HG02798 (cell line): Measurements from ENCODE around the gene GRIK1.

Experiments
- ATAC-seq: cut with Tn5 transposase; IDR thresholded peaks from one replicate; pipeline ENCODE4 v1.9.1; 2021; ENCODE audit warnings: mild to moderate bottlenecking; ENCODE audit not compliant: unreplicated experiment, poor library complexity

GRIK1 gene

DNA sequence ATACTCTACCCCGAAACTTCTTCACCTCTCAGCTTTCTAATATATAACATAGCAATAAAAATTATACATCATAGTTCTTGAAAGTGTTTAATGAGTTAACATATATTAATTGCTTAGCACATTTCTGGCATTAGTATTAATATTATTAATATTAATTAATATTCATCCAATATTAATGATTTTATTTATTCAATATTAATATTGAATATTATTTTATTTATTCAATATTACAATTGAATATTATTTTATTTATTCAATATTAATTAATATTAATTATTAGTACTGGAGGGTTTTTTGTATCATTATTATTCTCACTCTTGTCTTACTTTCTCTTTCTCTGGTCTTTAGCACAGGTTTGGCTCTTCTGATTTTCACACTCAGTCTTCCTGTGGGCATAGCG lies 105.2 kb downstream of the GRIK1 start:
- ATAC-seq, result no peak

GRCh38 chr21:29832217-29832616 lies 107.6 kb downstream of the GRIK1 start:
- ATAC-seq, result no peak

- ATAC-seq, result no peak
Observed at GRCh38 chr21:29829564-29830275, 110.1 kb downstream of the GRIK1 start.

DNA sequence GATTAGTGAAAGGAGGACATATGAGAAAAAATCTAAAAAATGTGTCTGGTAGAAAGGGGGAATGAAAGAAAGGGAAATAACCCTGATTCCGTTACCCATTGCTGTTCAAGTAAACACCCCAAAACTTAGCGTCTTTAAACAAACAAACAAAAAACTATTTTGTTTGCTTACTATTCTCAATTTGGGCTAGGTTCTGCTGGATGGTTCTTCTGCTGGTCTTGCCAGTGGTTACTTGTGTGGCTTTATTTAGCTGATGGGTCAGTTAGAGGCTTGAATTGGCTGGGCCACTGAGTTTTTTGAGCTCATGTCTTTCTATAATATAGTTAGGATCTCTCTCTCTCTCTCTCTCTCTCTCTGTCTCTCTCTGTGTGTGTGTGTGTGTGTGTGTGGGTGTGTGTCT lies 112.1 kb downstream of the GRIK1 start:
- no peak for ATAC-seq

DNA sequence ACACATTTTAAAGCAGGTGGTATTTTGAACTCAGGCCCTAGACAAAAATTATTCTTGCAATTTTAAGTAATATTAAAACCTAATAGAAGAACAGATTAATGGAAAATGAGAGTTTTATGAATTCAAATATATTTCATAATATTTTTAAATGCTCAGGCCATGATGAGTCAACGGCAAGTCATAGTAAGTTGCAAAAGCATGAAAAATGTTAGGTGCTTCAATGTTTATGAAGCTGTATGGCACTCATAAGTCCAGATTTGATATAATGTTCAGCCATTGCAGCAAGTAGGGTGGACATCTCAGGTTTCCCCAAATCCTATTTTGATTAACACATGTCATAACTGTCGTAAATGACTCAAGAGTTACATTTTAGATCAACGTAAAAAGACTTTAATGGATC lies 112.6 kb downstream of the GRIK1 start:
- no peak for ATAC-seq

DNA sequence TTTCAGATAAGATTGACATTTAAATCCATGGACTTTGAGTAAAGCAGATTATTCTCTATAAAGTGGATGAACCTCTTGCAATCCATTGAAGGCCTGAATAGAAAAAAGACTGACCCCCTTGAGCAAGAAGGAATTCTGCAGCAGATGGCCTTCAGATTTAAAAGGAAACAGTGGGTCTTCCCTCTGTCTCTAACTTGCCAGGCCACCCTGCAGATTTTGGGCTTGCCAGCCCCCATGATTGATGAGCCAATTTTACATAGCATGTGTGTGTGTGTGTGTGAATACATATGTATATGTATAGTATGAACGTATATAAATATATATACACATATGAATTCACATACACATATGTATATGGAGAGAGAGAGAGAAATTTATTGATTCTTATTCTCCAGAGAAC lies 113.4 kb downstream of the GRIK1 start:
- ATAC-seq, result no peak

DNA sequence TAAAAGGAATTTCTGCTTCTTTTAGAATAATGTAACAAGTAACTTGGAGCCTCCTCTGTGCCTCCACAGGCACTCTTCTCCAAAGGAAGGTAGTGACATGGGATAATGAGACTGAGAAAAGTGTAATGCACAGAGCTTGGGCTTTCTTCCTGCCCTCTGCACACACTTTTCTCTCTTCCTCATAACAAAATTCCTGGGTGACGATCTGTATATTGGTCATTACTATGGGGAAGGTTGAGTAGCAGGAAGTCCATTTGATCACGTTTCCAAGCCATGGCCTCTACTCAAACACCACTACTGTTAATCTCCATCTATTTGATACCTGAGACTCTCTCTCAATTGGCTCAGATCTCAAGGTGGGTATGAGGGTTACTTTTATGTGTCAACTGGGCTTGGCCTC lies 113.9 kb downstream of the GRIK1 start:
- ATAC-seq, result no peak

DNA sequence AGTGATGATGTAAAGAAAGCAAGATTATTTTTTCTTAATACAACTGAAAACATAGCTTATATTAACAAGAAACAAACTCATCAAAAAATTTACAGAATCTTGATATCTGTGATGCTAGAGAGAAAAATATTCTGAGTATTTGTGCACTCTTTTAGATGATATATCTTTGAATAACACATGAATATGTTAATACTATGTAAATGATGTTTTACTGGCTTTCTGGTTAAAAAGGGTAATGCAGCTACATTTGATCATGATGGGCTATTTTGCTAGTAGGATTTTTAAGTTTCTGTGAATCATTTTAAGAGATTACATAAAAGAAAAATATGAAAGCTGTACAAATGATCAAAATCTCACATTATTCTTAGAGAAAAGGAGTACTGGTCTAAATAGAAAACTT lies 114.5 kb downstream of the GRIK1 start:
- ATAC-seq, result no peak

DNA sequence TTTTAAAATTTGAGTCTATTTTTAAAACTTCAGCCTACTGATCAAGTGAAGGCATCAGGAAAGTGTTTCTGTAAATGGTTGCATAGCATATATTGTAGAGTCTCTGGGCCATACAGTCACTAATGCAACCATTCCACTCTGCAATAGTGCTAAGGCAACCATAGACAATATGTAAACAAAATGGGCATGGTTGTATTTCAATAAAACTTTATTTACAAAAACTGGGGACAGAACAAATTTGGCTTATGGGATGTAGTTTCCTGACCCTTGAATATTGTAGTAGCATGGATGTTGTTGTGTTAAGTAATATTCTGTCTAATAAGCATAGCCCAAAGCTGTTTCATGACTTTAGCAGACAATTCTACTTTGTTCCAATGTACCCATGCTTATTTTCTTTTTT lies 117.7 kb downstream of the GRIK1 start:
- no peak for ATAC-seq

DNA sequence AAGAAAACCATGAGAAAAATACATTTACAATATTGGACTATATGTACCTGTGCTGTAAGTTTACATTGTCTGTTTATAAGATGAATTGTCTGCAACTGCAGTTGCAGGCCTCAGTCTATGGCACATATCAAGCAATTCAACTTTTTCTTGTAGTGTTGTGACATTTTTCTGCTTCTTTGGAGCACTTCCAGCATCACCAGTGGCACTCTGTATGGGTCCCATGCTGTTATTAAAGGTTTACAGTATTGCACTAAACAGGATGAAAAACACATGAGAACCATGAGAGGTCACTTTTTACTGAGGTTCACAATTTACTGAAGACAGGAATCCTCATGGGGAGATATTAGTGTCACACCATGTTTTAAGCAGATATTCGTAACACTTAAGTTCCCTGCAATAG lies 118.6 kb downstream of the GRIK1 start:
- no peak for ATAC-seq

DNA sequence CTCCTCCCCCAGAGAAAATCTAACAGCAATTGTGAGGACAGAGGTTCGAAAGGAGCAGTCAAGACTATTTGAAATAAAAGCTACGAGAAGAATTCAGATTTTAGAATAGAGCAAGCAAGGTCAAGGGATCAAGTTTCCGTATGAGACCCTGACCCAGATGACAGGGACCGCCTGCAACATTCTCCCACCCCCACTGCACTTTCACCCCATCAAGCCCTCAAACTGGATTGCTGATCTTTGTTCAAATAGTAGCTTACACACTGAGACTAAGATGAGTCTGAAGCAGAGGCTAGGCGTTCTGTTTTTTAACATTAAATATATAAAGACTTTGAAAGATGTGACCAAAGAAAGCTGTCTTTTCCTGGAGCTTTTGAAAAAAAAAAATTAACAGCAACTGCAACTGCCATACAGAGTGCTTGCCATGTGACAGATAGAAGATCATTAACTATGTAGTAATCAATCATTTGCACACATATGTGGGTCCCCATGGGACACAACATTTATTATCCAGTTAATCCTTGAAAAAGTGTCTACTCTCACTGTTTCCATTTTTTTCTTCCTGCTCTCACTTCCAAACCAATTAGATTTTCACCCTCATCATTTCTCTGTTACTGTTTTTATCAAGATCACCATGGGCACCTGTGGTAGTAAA lies 120.0 kb downstream of the GRIK1 start:
- ATAC-seq, result no peak

DNA sequence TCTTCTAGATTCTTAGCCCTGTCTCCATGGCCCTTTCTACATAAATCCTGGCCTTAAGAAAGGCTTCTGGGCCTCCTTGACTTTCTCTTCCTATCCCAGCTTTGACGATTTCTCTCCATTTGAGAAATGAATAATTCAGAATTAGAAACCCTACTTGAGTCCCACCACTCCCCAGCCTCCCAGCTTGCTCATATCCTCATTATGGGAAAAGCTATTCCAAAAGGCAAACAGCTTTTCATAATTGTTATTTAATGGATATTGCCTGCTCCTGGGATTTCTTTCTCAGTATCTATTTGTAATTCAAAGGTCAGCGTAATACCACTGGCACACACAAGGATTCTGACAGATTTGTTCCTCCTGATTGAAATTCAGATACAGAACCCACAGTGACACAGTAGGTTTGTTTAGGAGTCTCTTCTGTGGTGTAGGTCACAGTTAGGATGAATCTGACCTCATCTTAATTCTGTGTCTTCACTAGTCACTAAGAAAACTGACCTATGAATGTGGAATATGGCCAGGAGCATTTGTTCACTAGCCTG lies 121.3 kb downstream of the GRIK1 start:
- no peak for ATAC-seq

DNA sequence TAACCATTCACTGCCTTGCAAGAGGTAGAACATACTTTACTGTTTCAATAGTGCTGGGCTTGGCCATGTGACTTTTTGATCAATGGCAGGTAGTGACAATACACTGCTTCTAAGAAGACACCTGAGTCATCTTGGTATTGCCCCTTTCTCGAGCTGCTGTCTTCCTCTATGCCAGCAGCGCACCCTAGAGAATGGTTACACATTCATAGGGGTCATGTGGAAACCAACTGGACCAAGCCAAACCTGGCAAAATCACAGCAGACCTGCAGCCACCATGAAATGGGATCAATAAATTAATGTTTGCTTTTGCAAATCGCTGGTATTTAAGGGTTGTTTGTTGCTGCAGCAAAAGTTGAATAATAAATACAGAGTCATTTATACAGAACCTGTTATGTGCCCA lies 122.3 kb downstream of the GRIK1 start:
- ATAC-seq, result no peak

GRCh38 chr21:29812947-29813346 lies 126.8 kb downstream of the GRIK1 start:
- no peak for ATAC-seq

- no peak for ATAC-seq
Observed at GRCh38 chr21:29810871-29811270, 128.9 kb downstream of the GRIK1 start.

- no peak for ATAC-seq
Observed at GRCh38 chr21:29808153-29808552, 131.6 kb downstream of the GRIK1 start.

- no peak for ATAC-seq
Observed at GRCh38 chr21:29805105-29805504, 134.7 kb downstream of the GRIK1 start.

DNA sequence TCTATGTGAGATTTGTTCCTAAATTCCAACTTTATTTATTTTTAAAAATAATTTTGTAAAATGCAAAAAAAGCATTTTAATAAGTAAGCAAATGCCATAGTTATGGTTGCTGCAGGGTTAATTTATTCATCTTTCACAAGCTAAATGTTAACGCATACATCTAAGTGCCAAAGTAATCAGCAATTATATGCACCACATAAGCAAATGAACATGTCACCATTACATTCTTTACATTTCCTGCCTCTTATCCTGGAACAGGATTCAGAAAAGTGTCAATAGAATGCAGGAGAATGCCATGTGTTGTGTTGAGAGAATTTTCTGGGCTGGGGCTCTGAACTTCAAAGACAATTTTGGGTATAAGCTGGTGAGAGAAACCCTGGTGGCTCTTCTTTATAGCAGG lies 136.6 kb downstream of the GRIK1 start:
- ATAC-seq, result no peak

GRCh38 chr21:29801122-29801521 lies 138.7 kb downstream of the GRIK1 start:
- no peak for ATAC-seq

GRCh38 chr21:29800056-29800455 lies 139.7 kb downstream of the GRIK1 start:
- ATAC-seq, result no peak

DNA sequence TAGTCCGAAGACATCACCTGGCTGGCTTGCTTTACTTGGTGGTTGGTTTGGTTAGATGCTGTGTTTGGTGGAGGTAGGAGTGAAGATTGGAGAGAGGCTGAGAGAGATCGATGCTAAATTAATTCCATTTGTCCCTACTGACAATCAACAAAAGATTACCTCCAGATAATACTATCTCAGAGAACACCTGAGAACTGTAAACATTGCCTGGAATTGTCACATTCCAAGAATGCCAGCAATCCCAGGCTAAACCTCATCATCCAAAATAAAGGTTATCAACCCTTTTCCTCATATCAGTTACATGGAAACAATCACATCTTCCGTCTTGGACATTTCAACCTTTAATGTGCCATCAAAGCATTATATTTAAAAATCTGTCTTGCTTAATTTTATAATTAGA lies 141.0 kb downstream of the GRIK1 start:
- no peak for ATAC-seq

DNA sequence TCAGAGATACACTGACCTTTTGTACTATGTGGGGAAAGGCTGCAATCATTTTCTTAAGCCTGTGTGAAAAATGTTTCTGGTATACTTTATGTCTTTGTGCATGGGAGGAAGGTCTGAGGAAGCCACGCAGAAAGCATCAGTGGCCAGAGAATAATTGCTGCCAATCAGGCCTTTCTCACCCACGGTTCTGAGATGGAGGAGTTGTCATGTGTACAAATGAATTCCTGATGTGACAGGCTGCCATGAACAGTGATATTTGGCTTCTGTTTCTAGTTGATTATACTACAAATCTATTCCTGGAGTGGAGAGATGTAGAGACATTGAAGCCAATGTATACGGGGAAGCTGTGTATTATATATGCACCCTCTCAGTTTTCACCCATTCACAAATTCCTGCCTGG lies 142.6 kb downstream of the GRIK1 start:
- ATAC-seq, result no peak
